GM12878 (cell line): Measurements from ENCODE around the gene SMPDL3B. TPM values are rescaled to one million over a fixed set of nuclear protein-coding genes. Genes with fewer than 3 reads are reported as not detected.

ENCODE experiments used
- ATAC-seq: fragments of 200-7000 bp; cut with Tn5 transposase; 3 replicates; pipeline ENCODE4 v1.9.1; 2020; ENCODE audit warnings: mild to moderate bottlenecking, moderate library complexity
- Bru-seq: library from RNA; stranded (reverse); fragments of 400-500 nt; gene quantifications from one replicate; lab custom pipeline; 2021; lab: Mats Ljungman, UMichigan
- BruChase-seq, 2 experiments: library from RNA; stranded (reverse); fragments of 400-500 nt; gene quantifications; one replicate each; lab custom pipeline; 2021; lab: Mats Ljungman, UMichigan
- BruUV-seq: library from RNA; stranded (reverse); fragments of 400-500 nt; replicated peaks from 2 replicates; lab custom pipeline; 2021; lab: Mats Ljungman, UMichigan
- CTCF ChIA-PET: fragments of 300-600 bp; sonication (Branson Sonifier 250); formaldehyde crosslinking; extraction: SDS; loops from one replicate; lab custom pipeline; 2021; ENCODE audit warnings: inconsistent platforms; lab: Yijun Ruan, JAX
- POLR2A ChIA-PET: fragments of 350-600 bp; formaldehyde crosslinking; extraction: SDS; loops from one replicate; lab custom pipeline; 2021; ENCODE audit warnings: inconsistent platforms; lab: Charles Lee
- RAD21 ChIA-PET: fragments of 300-600 bp; sonication (Branson Sonifier 250); formaldehyde crosslinking; loops from one replicate; lab custom pipeline; 2023; ENCODE audit warnings: antibody characterized with exemption; ENCODE audit not compliant: unreplicated experiment; lab: Charles Lee
- SMC1A ChIA-PET: fragments of 300-600 bp; sonication (Branson Sonifier 250); formaldehyde crosslinking; loops from one replicate; lab custom pipeline; 2023; ENCODE audit not compliant: unreplicated experiment, uncharacterized antibody; lab: Charles Lee
- DNase-seq: peaks from one replicate; pipeline ENCODE4 v3.0.0-alpha.2; 2011; ENCODE audit warnings: low read depth, low spot score
- FAIRE-seq: peaks from 3 replicates; lab custom pipeline; 2011; peaks lifted over from hg19 to GRCh38; lab: Jason Lieb, UNC
- H2AFZ ChIP-seq: 2 replicates; pipeline ENCODE4 v1.6.0; 2011; ENCODE audit warnings: low read depth, low read length, control low read depth; ENCODE audit not compliant: control insufficient read depth
- H3K27ac ChIP-seq: 2 replicates; pipeline ENCODE4 v1.5.1; 2011; ENCODE audit warnings: control low read depth; ENCODE audit not compliant: control insufficient read depth, insufficient read depth
- H3K27me3 ChIP-seq, 2 experiments: replicated peaks in 1 of 2; 2 replicates each; pipeline versions ENCODE4 v1.6.0 to v1.6.1; 2011; ENCODE audit warnings: low read length in 1 of 2; ENCODE audit not compliant: control insufficient read depth in 2 of 2, insufficient read depth in 2 of 2
- H3K36me3 ChIP-seq, 2 experiments: 2 replicates each; pipeline ENCODE4 v1.5.1; 2011; ENCODE audit warnings: low read length in 1 of 2; ENCODE audit not compliant: control insufficient read depth in 2 of 2, insufficient read depth in 2 of 2
- H3K4me1 ChIP-seq: 2 replicates; pipeline ENCODE4 v1.6.1; 2011; ENCODE audit warnings: mild to moderate bottlenecking, low read length, moderate library complexity, mixed read lengths; ENCODE audit not compliant: control insufficient read depth, insufficient read depth
- H3K4me2 ChIP-seq: 2 replicates; pipeline ENCODE4 v1.6.0; 2011; ENCODE audit warnings: control low read depth; ENCODE audit not compliant: control insufficient read depth, insufficient read depth
- H3K4me3 ChIP-seq: fragments of 200-600 bp; sonication (generic); 2 replicates; pipeline ENCODE4 v1.5.1; 2016
- H3K79me2 ChIP-seq: 2 replicates; pipeline ENCODE4 v1.6.0; 2011; ENCODE audit warnings: low read length; ENCODE audit not compliant: control insufficient read depth, insufficient read depth
- H3K9ac ChIP-seq: 2 replicates; pipeline ENCODE4 v1.8.0; 2011; ENCODE audit warnings: low read length, control low read depth, mixed read lengths; ENCODE audit not compliant: control insufficient read depth, insufficient read depth
- H3K9me3 ChIP-seq: replicated peaks from 3 replicates; pipeline ENCODE4 v1.5.1; 2011; ENCODE audit warnings: mild to moderate bottlenecking, low read length; ENCODE audit not compliant: control insufficient read depth, insufficient read depth
- H4K20me1 ChIP-seq: 2 replicates; pipeline ENCODE4 v1.6.0; 2011; ENCODE audit not compliant: control insufficient read depth, insufficient read depth
- IKZF1 ChIP-seq: fragments of 450-650 bp; conservative IDR thresholded peaks from 2 replicates; pipeline ENCODE4 v1.6.1; 2017; ENCODE audit warnings: antibody characterized with exemption, mild to moderate bottlenecking
- LARP7 ChIP-seq: fragments of 450-650 bp; IDR thresholded peaks from 2 replicates; pipeline ENCODE4 v1.6.1; 2017; ENCODE audit warnings: mild to moderate bottlenecking
- ZNF622 ChIP-seq: fragments of 450-650 bp; IDR thresholded peaks from 2 replicates; pipeline ENCODE4 v1.6.1; 2017; ENCODE audit warnings: mild to moderate bottlenecking, inconsistent platforms
- WGBS: methylation state at CpG from one replicate; pipeline ENCODE4 v1.1.6; 2016; ENCODE audit warnings: low lambda C conversion rate; ENCODE audit not compliant: insufficient replicate concordance, insufficient coverage; ENCODE audit errors: missing lambda C conversion rate; 5-methylcytosine and 5-hydroxymethylcytosine counted together
- in situ Hi-C: fragments of 300-500 bp; cut with MboI; formaldehyde crosslinking; loops from 9 replicates; pipeline ENCODE4 v1.14.3; 2018; ENCODE audit warnings: mixed read lengths
- intact Hi-C: fragments of 100-400 bp; cut with micrococcal nuclease; formaldehyde crosslinking; loops from one replicate; pipeline ENCODE4 v1.14.2; 2022; ENCODE audit not compliant: unreplicated experiment
- long read RNA-seq, 2 experiments: library from polyadenylated mRNA; unstranded; transcript quantifications; one replicate each; pipeline ENCODE4 v2.0.0, GENCODE V29; 2019 to 2020
- polyA minus RNA-seq, 3 experiments: library from RNA; depleted of rRNA, polyadenylated mRNA; stranded (reverse); fragments of >200 nt; gene quantifications; 2 replicates each; pipeline ENCODE4 v1.2.3, GENCODE V29; 2011
- polyA plus RNA-seq, 11 experiments: library from polyadenylated mRNA; depleted of rRNA in 4 of 11; unstranded in 6 of 11; stranded (reverse) in 5 of 11; fragments of >200 nt; fragmentation: Nextera tagmentation in 4 of 11; fragmentation: Illumina TruSeq in 1 of 11; extraction: Ambion mirVana in 4 of 11; extraction: Trizol in 1 of 11; gene quantifications; 1 replicate in 1 of 11; 2 replicates in 10 of 11; pipeline versions ENCODE4 v1.2.1 to v1.2.3, GENCODE V29; 2011 to 2016; ENCODE audit warnings: inconsistent platforms in 2 of 11, missing spikeins in 2 of 11, low read depth in 1 of 11
- total RNA-seq, 4 experiments: library from RNA; depleted of rRNA in 3 of 4; stranded (reverse); fragments of >200 nt in 3 of 4; fragmentation: Illumina TruSeq in 1 of 4; extraction: Trizol in 1 of 4; gene quantifications; 2 replicates each; pipeline versions ENCODE4 v1.2.1 to v1.2.3, GENCODE V29; 2013 to 2021

Gene SMPDL3B
- 0.59 and 0.79 TPM in 2 replicates for total RNA-seq (2013; cell fraction: nucleolus; rRNA removed)
- total RNA-seq (2014; rRNA removed) (2.0 and 2.2 TPM in 2 replicates), total RNA-seq (2014; rRNA removed; fragmentation: Illumina TruSeq; extraction: Trizol) (1.1 and 1.3 TPM in 2 replicates), total RNA-seq (2021) (1.9 TPM in 2 replicates), polyA plus RNA-seq (2011; rRNA removed) (0.78 and 0.94 TPM in 2 replicates), polyA plus RNA-seq (2014; fragmentation: Illumina TruSeq; extraction: Trizol) (2.4 and 2.5 TPM in 2 replicates), polyA plus RNA-seq (2014; fragmentation: Nextera tagmentation; extraction: Ambion mirVana) (under 1 TPM; 0.60 to 0.69 TPM), polyA plus RNA-seq (2014; rRNA removed) (1.9 and 2.7 TPM in 2 replicates), polyA plus RNA-seq (2016; fragmentation: Nextera tagmentation; extraction: Ambion mirVana) (under 1 TPM; 0.56 to 0.78 TPM), polyA minus RNA-seq (2011; rRNA and poly(A)+ RNA removed) (0.80 and 1.8 TPM in 2 replicates), Bru-seq, nascent RNA (percentile 28 among the genes with signal in this experiment), BruChase-seq, experiment 1, labeled RNA remaining after a 6-hour chase (percentile 20 among the genes with signal in this experiment), BruChase-seq, experiment 2, labeled RNA remaining after a 2-hour chase (percentile 25 among the genes with signal in this experiment)
- polyA plus RNA-seq (2011; ENCODE audit: low read depth): not detected
- 1.6 and 1.7 TPM in 2 replicates for polyA plus RNA-seq (2011; cell fraction: cytosol; rRNA removed)
- polyA plus RNA-seq (2011; cell fraction: nucleus; rRNA removed): 0.69 and 1.2 TPM in 2 replicates
- polyA plus RNA-seq (2012): 0.32 TPM in 1 of 2 replicates, not detected in the other
- polyA minus RNA-seq (2011; cell fraction: cytosol; rRNA and poly(A)+ RNA removed): 0.67 and 0.73 TPM in 2 replicates
- 0.36 and 0.48 TPM in 2 replicates for polyA minus RNA-seq (2011; cell fraction: nucleus; rRNA and poly(A)+ RNA removed)
- long read RNA-seq, experiment 1: 0 reads
- long read RNA-seq, experiment 2, partial matches to known transcripts: 0 of 2 reads
- long read RNA-seq, experiment 2, other reads (novel, unspliced or antisense): 0 of 2 reads

GRCh38 chr1:27934818-27935549 lies at the start of gene SMPDL3B:
SMPDL3B (plus strand) TSS chr1:27935000; CDS start chr1:27935184, 184 bp downstream.
- no peak for FAIRE-seq
- POLR2A ChIA-PET: interaction anchor here (0.5 to 0.7 kb wide), 3 partner anchors 9 to 652 kb away, joined by 3 read pairs; no protein-coding TSS in a partner anchor
- intact Hi-C loops (no loop called here), in situ Hi-C loops (loop anchor here (5.0 kb wide), 1 partner anchor 52 kb away; no protein-coding TSS in a partner anchor)
- WGBS: 14% methylated on average over 16 of the region's 16 CpGs
- Histone ChIP-seq H3K9me3 (no peaks in the 10 kb centered on the region), H3K4me3 (peak within 1 kb of the TSS; percentile 44), H3K27me3 (peaks cover 0 to 2% of the 10 kb centered on the region in 2 experiments; a peak in 2 of 4 replicates), H3K4me1 (peaks cover 7% of the 10 kb centered on the region), H3K36me3 (no peaks in the 10 kb centered on the region), H4K20me1 (no peaks in the 10 kb centered on the region), H3K79me2 (no peaks in the 10 kb centered on the region), H3K9ac (no peak within 1 kb of the TSS), H3K4me2 (peak within 1 kb of the TSS; percentile 68), H2AFZ (peak within 1 kb of the TSS; percentile 44), H3K27ac (no peak within 1 kb of the TSS)
- ATAC-seq: peak; percentile 83
- no TSS peak for BruUV-seq
- DNase-seq: no peak
- 0 out of 2 replicates have a peak, but pooled peaks have one; percentile 9 for TF ChIP-seq LARP7
- TF ChIP-seq IKZF1: 0 out of 2 replicates have a peak, but pooled peaks have one; percentile 39
- TF ChIP-seq ZNF622: no peak
- CTCF ChIA-PET: interaction anchor here (0.6 to 1.5 kb wide), 4 partner anchors 45 to 603 kb away, joined by 3 read pairs; no protein-coding TSS in a partner anchor
- RAD21 ChIA-PET: interaction anchor here (0.6 to 1.6 kb wide), 4 partner anchors 39 to 77 kb away, joined by 3 to 6 read pairs (median 4); no protein-coding TSS in a partner anchor
- SMC1A ChIA-PET: interaction anchor here (0.9 to 2.3 kb wide), 3 partner anchors 25 to 77 kb away, joined by 3 to 8 read pairs (median 3); no protein-coding TSS in a partner anchor
